ENCODE data around the gene AXIN2. TPM values are rescaled to one million over a fixed set of nuclear protein-coding genes. Genes with fewer than 3 reads are reported as not detected.

Gene AXIN2
- polyA plus RNA-seq, 1 donor from 2014 or later: 26.7 TPM

DNA sequence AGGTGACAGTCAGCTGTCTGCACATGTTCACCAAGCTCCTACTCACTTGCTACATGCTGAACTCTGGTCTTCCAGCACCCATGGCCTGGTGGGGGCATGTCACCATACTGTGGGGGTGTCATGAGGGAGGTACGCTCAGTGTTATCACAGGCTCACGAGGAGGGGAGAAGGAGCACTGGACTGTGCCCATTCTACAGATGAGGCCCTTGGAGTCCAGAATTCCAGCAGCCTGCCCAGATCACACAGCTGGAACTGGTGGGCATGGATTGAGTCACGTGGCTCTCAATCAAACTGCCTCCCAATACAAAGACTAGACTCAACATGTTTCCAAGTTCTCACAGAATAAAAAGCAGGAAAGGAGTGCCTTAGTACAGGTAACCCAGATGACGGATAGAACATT, 10.7 kb downstream of the AXIN2 start:
- Histone ChIP-seq H3K4me2 (ENCODE audit: low read length) (no peak overlapping the region), H2AFZ (ENCODE audit: low read depth, low read length) (no peak overlapping the region), H3F3A (ENCODE audit: insufficient read depth, low read length, poor library complexity, severe bottlenecking) (no peaks in the 10 kb centered on the region), H3K9me3 (ENCODE audit: low read length) (no peaks in the 10 kb centered on the region), H3K9ac (ENCODE audit: low read length) (no peak overlapping the region), H4K20me1 (ENCODE audit: insufficient read depth) (peaks cover 9% of the 10 kb centered on the region), H3K9me2 (ENCODE audit: insufficient read depth, low read length) (no peaks in the 10 kb centered on the region), H3K36me3 (ENCODE audit: insufficient read depth, low read length) (peaks cover 13% of the 10 kb centered on the region), H3K79me2 (replicated peaks; ENCODE audit: insufficient read depth, low read length) (peaks cover 61% of the 10 kb centered on the region), H3K27me3 (ENCODE audit: insufficient read depth, low read depth, low read length) (no peaks in the 10 kb centered on the region), H3K4me3 (ENCODE audit: low read length) (no peak overlapping the region), H3K27ac (ENCODE audit: low read length) (no peak overlapping the region)
- TF ChIP-seq RAD21 (conservative IDR thresholded peaks at IDR 0.05): no peak
- TF ChIP-seq SMC3 (conservative IDR thresholded peaks at IDR 0.05; ENCODE audit: poor library complexity): no peak
- TF ChIP-seq MXI1 (conservative IDR thresholded peaks at IDR 0.05; ENCODE audit: poor library complexity, severe bottlenecking): no peak
- TF ChIP-seq TAF1 (IDR thresholded peaks at IDR 0.05; ENCODE audit: low read depth): no peak
- TF ChIP-seq, protein P1, sequence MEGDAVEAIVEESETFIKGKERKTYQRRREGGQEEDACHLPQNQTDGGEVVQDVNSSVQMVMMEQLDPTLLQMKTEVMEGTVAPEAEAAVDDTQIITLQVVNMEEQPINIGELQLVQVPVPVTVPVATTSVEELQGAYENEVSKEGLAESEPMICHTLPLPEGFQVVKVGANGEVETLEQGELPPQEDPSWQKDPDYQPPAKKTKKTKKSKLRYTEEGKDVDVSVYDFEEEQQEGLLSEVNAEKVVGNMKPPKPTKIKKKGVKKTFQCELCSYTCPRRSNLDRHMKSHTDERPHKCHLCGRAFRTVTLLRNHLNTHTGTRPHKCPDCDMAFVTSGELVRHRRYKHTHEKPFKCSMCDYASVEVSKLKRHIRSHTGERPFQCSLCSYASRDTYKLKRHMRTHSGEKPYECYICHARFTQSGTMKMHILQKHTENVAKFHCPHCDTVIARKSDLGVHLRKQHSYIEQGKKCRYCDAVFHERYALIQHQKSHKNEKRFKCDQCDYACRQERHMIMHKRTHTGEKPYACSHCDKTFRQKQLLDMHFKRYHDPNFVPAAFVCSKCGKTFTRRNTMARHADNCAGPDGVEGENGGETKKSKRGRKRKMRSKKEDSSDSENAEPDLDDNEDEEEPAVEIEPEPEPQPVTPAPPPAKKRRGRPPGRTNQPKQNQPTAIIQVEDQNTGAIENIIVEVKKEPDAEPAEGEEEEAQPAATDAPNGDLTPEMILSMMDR (IDR thresholded peaks at IDR 0.05; ENCODE audit: poor library complexity, severe bottlenecking): no peak
- TF ChIP-seq, protein P2, sequence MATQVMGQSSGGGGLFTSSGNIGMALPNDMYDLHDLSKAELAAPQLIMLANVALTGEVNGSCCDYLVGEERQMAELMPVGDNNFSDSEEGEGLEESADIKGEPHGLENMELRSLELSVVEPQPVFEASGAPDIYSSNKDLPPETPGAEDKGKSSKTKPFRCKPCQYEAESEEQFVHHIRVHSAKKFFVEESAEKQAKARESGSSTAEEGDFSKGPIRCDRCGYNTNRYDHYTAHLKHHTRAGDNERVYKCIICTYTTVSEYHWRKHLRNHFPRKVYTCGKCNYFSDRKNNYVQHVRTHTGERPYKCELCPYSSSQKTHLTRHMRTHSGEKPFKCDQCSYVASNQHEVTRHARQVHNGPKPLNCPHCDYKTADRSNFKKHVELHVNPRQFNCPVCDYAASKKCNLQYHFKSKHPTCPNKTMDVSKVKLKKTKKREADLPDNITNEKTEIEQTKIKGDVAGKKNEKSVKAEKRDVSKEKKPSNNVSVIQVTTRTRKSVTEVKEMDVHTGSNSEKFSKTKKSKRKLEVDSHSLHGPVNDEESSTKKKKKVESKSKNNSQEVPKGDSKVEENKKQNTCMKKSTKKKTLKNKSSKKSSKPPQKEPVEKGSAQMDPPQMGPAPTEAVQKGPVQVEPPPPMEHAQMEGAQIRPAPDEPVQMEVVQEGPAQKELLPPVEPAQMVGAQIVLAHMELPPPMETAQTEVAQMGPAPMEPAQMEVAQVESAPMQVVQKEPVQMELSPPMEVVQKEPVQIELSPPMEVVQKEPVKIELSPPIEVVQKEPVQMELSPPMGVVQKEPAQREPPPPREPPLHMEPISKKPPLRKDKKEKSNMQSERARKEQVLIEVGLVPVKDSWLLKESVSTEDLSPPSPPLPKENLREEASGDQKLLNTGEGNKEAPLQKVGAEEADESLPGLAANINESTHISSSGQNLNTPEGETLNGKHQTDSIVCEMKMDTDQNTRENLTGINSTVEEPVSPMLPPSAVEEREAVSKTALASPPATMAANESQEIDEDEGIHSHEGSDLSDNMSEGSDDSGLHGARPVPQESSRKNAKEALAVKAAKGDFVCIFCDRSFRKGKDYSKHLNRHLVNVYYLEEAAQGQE (IDR thresholded peaks at IDR 0.05; ENCODE audit: borderline replicate concordance): no peak
- no peak for TF ChIP-seq EP300 (conservative IDR thresholded peaks at IDR 0.05; ENCODE audit: poor library complexity, severe bottlenecking)
- TF ChIP-seq POLR2AphosphoS5 (IDR thresholded peaks at IDR 0.05): no peak
- no peak for TF ChIP-seq EZH2 (IDR thresholded peaks at IDR 0.05; ENCODE audit: borderline replicate concordance, insufficient read depth, low read length, poor library complexity, severe bottlenecking)

GRCh38 chr17:65550075-65550662, 11.3 kb downstream of the AXIN2 start:
- no peaks in the 10 kb centered on the region for H3K27me3 ChIP-seq (ENCODE audit: insufficient read depth, low read depth, low read length)
- no peaks in the 10 kb centered on the region for H3K9me2 ChIP-seq (ENCODE audit: insufficient read depth, low read length)
- peaks cover 9% of the 10 kb centered on the region for H4K20me1 ChIP-seq (ENCODE audit: insufficient read depth)
- H3K9ac ChIP-seq (ENCODE audit: low read length): no peak overlapping the region
- H3K4me2 ChIP-seq (ENCODE audit: low read length): no peak overlapping the region
- no peak overlapping the region for H3K27ac ChIP-seq (ENCODE audit: low read length)
- peaks cover 13% of the 10 kb centered on the region for H3K36me3 ChIP-seq (ENCODE audit: insufficient read depth, low read length)
- TF ChIP-seq, protein P2 (IDR thresholded peaks at IDR 0.05; ENCODE audit: borderline replicate concordance): no peak
- no peak for TF ChIP-seq POLR2AphosphoS5 (IDR thresholded peaks at IDR 0.05)
- TF ChIP-seq MXI1 (conservative IDR thresholded peaks at IDR 0.05; ENCODE audit: poor library complexity, severe bottlenecking): no peak
- no peak for TF ChIP-seq TAF1 (IDR thresholded peaks at IDR 0.05; ENCODE audit: low read depth)
- TF ChIP-seq SMC3 (conservative IDR thresholded peaks at IDR 0.05; ENCODE audit: poor library complexity): no peak
- TF ChIP-seq EP300 (conservative IDR thresholded peaks at IDR 0.05; ENCODE audit: poor library complexity, severe bottlenecking): no peak
- TF ChIP-seq EZH2 (IDR thresholded peaks at IDR 0.05; ENCODE audit: borderline replicate concordance, insufficient read depth, low read length, poor library complexity, severe bottlenecking): no peak
- TF ChIP-seq, protein P1 (IDR thresholded peaks at IDR 0.05; ENCODE audit: poor library complexity, severe bottlenecking): no peak
- no peak for TF ChIP-seq RAD21 (conservative IDR thresholded peaks at IDR 0.05)
- H3K9me3 ChIP-seq (ENCODE audit: low read length): no peaks in the 10 kb centered on the region
- no peak overlapping the region for H2AFZ ChIP-seq (ENCODE audit: low read depth, low read length)
- no peak overlapping the region for H3K4me3 ChIP-seq (ENCODE audit: low read length)
- no peaks in the 10 kb centered on the region for H3F3A ChIP-seq (ENCODE audit: insufficient read depth, low read length, poor library complexity, severe bottlenecking)
- H3K79me2 ChIP-seq (replicated peaks; ENCODE audit: insufficient read depth, low read length): peaks cover 61% of the 10 kb centered on the region
